HG03135 (cell line): ENCODE measurements around the gene DIAPH3.

Experiments
- ATAC-seq: cut with Tn5 transposase; IDR thresholded peaks from one replicate; pipeline ENCODE4 v1.9.1; 2021; ENCODE audit warnings: mild to moderate bottlenecking, moderate library complexity; ENCODE audit not compliant: unreplicated experiment

DIAPH3 gene

GRCh38 chr13:59806801-59807200 lies 356.9 kb downstream of the DIAPH3 start:
- ATAC-seq = no peak

- no peak for ATAC-seq
These were observed 362.4 kb downstream of the DIAPH3 start for GRCh38 chr13:59801107-59801880.

- no peak for ATAC-seq
These were observed 370.6 kb downstream of the DIAPH3 start for GRCh38 chr13:59793107-59793506.

- no peak for ATAC-seq
These were observed 373.1 kb downstream of the DIAPH3 start for GRCh38 chr13:59790626-59791025.

- no peak for ATAC-seq
These were observed 374.2 kb downstream of the DIAPH3 start for GRCh38 chr13:59789558-59789957.

- no peak for ATAC-seq
These were observed 376.0 kb downstream of the DIAPH3 start for GRCh38 chr13:59787679-59788078.

- ATAC-seq = no peak
These were observed 381.0 kb downstream of the DIAPH3 start for GRCh38 chr13:59782696-59783095.

GRCh38 chr13:59780058-59780457 lies 383.7 kb downstream of the DIAPH3 start:
- no peak for ATAC-seq

GRCh38 chr13:59776924-59777690 lies 386.6 kb downstream of the DIAPH3 start:
- no peak for ATAC-seq

GRCh38 chr13:59774491-59774971 lies 389.2 kb downstream of the DIAPH3 start:
- no peak for ATAC-seq

- ATAC-seq = no peak
These were observed 392.5 kb downstream of the DIAPH3 start for GRCh38 chr13:59771272-59771671.

GRCh38 chr13:59770451-59770850 lies 393.3 kb downstream of the DIAPH3 start:
- ATAC-seq = no peak

GRCh38 chr13:59766236-59766635 lies 397.5 kb downstream of the DIAPH3 start:
- ATAC-seq = no peak

- ATAC-seq = no peak
These were observed 408.0 kb downstream of the DIAPH3 start for GRCh38 chr13:59755632-59756290.

- no peak for ATAC-seq
These were observed 409.3 kb downstream of the DIAPH3 start for GRCh38 chr13:59754411-59754810.

GRCh38 chr13:59750860-59751259 lies 412.9 kb downstream of the DIAPH3 start:
- no peak for ATAC-seq

GRCh38 chr13:59748046-59748445 lies 415.7 kb downstream of the DIAPH3 start:
- ATAC-seq = no peak

GRCh38 chr13:59747529-59747928 lies 416.2 kb downstream of the DIAPH3 start:
- ATAC-seq = peak; percentile 42

GRCh38 chr13:59746291-59746962 lies 417.3 kb downstream of the DIAPH3 start:
- ATAC-seq = no peak

GRCh38 chr13:59745392-59745788 lies 418.3 kb downstream of the DIAPH3 start:
- peak; percentile 58 for ATAC-seq
